OCI-M2 (cell line): ENCODE data around the gene DBNL.

Experiments
- DNase-seq: peaks from one replicate; lab custom pipeline; 2025; ENCODE audit not compliant: unreplicated experiment; lab: John Stamatoyannopoulos, UW

Gene DBNL

GRCh38 chr7:44076101-44076895, 31.8 kb downstream of the DBNL start:
- no peak for DNase-seq

- DNase-seq, result no peak
Measured at GRCh38 chr7:44077061-44077460, 32.6 kb downstream of the DBNL start.

- no peak for DNase-seq
Measured at GRCh38 chr7:44077681-44078091, 33.2 kb downstream of the DBNL start.

- no peak for DNase-seq
Measured at GRCh38 chr7:44078521-44078920, 34.0 kb downstream of the DBNL start.

GRCh38 chr7:44079331-44080021, 35.0 kb downstream of the DBNL start:
- DNase-seq, result no peak

- no peak for DNase-seq
Measured at GRCh38 chr7:44080118-44080517, 35.6 kb downstream of the DBNL start.

GRCh38 chr7:44080686-44081265, 36.3 kb downstream of the DBNL start:
- DNase-seq, result no peak

GRCh38 chr7:44081266-44081748, 36.8 kb downstream of the DBNL start:
- DNase-seq, result no peak

GRCh38 chr7:44082541-44083207, 38.2 kb downstream of the DBNL start:
- peak; percentile 53 for DNase-seq

- DNase-seq, result no peak
Measured at GRCh38 chr7:44083796-44084195, 39.3 kb downstream of the DBNL start.

GRCh38 chr7:44084701-44085100, 40.2 kb downstream of the DBNL start:
- no peak for DNase-seq

GRCh38 chr7:44085546-44085945, 41.0 kb downstream of the DBNL start:
- no peak for DNase-seq

- no peak for DNase-seq
Measured at GRCh38 chr7:44086627-44087026, 42.1 kb downstream of the DBNL start.

- DNase-seq, result no peak
Measured at GRCh38 chr7:44087911-44088838, 43.7 kb downstream of the DBNL start.

GRCh38 chr7:44093102-44093641, 48.7 kb downstream of the DBNL start:
- DNase-seq, result no peak

- no peak for DNase-seq
Measured at GRCh38 chr7:44094365-44094764, 49.9 kb downstream of the DBNL start.

- no peak for DNase-seq
Measured at GRCh38 chr7:44094883-44095592, 50.5 kb downstream of the DBNL start.

GRCh38 chr7:44095781-44096180, 51.3 kb downstream of the DBNL start:
- DNase-seq, result no peak

GRCh38 chr7:44096326-44096881, 51.9 kb downstream of the DBNL start:
- no peak for DNase-seq
